Tibial nerve (tissue), 3 donors: ENCODE data around the gene CMSS1.

Experiments
- CTCF ChIP-seq, 5 experiments: fragments of 200-600 bp in 3 of 5; fragments of 450-650 bp in 2 of 5; sonication (generic) in 3 of 5; IDR thresholded peaks; one replicate each; pipeline ENCODE4 v1.5.1; 2016 to 2019; ENCODE audit warnings: antibody characterized with exemption in 5 of 5, mild to moderate bottlenecking in 3 of 5, moderate library complexity in 2 of 5
- POLR2A ChIP-seq, 2 donors: fragments of 450-650 bp; IDR thresholded peaks; one replicate each; pipeline ENCODE4 v1.6.1; 2017; ENCODE audit warnings: antibody characterized with exemption in 2 of 2, mild to moderate bottlenecking in 2 of 2, moderate library complexity in 2 of 2

GRCh38 chr3:100122321-100122720 is 304.7 kb downstream of the CMSS1 start:
- TF ChIP-seq CTCF (IDR thresholded peaks at IDR 0.05), result no peak
- TF ChIP-seq POLR2A (IDR thresholded peaks at IDR 0.05), result no peak
